OCI-LY1 (cell line): ENCODE results near the gene RPTN.

ENCODE experiments used
- H2AFZ ChIP-seq: fragments of 200-600 bp; sonication (generic), shearing (Covaris generic); 2 replicates; pipeline ENCODE4 v1.6.0; 2014; ENCODE audit warnings: antibody characterized with exemption, mild to moderate bottlenecking, low read length
- H3F3A ChIP-seq: fragments of 200-600 bp; sonication (generic), shearing (Covaris generic); 2 replicates; pipeline ENCODE4 v1.6.0; 2014; ENCODE audit warnings: mild to moderate bottlenecking, antibody characterized with exemption, low read length, moderate library complexity; ENCODE audit not compliant: insufficient read depth
- H3K27ac ChIP-seq: fragments of 200-600 bp; sonication (generic); 2 replicates; pipeline ENCODE4 v1.5.1; 2014; ENCODE audit warnings: low read length, mixed run types, mild to moderate bottlenecking, low read depth; ENCODE audit not compliant: poor library complexity, severe bottlenecking
- H3K27me3 ChIP-seq: fragments of 200-600 bp; sonication (generic); 2 replicates; pipeline ENCODE4 v1.6.0; 2014; ENCODE audit warnings: antibody characterized with exemption, mild to moderate bottlenecking, low read length, moderate library complexity; ENCODE audit not compliant: insufficient read depth
- H3K36me3 ChIP-seq: fragments of 200-600 bp; sonication (generic); 2 replicates; pipeline ENCODE4 v1.6.1; 2014; ENCODE audit warnings: mild to moderate bottlenecking, antibody characterized with exemption, low read length, moderate library complexity, mixed read lengths; ENCODE audit not compliant: insufficient read depth
- H3K4me1 ChIP-seq: fragments of 200-600 bp; sonication (generic); 2 replicates; pipeline ENCODE4 v1.5.1; 2014; ENCODE audit warnings: mild to moderate bottlenecking, low read length, moderate library complexity; ENCODE audit not compliant: insufficient read depth, severe bottlenecking
- H3K4me2 ChIP-seq: fragments of 200-600 bp; sonication (generic), shearing (Covaris generic); 2 replicates; pipeline ENCODE4 v1.6.1; 2014; ENCODE audit warnings: low read length
- H3K4me3 ChIP-seq: fragments of 200-600 bp; sonication (generic); 2 replicates; pipeline ENCODE4 v1.5.1; 2014; ENCODE audit warnings: low read length, low read depth, mild to moderate bottlenecking, mixed read lengths; ENCODE audit not compliant: poor library complexity, severe bottlenecking
- H3K79me2 ChIP-seq: fragments of 200-600 bp; shearing (Covaris generic); 2 replicates; pipeline ENCODE4 v1.6.1; 2016; ENCODE audit warnings: mixed run types, low read length, mixed read lengths; ENCODE audit not compliant: insufficient read depth
- H3K9ac ChIP-seq: fragments of 200-600 bp; sonication (generic), shearing (Covaris generic); 2 replicates; pipeline ENCODE4 v1.6.1; 2014; ENCODE audit warnings: mild to moderate bottlenecking, low read length, mixed read lengths
- H3K9me2 ChIP-seq: fragments of 200-600 bp; sonication (generic), shearing (Covaris generic); 2 replicates; pipeline ENCODE4 v1.6.1; 2014; ENCODE audit warnings: low read depth, mild to moderate bottlenecking, low read length, mixed read lengths
- H3K9me3 ChIP-seq: fragments of 200-600 bp; shearing (Covaris generic); 2 replicates; pipeline ENCODE4 v1.6.1; 2014; ENCODE audit warnings: low read length, mixed read lengths
- H4K20me1 ChIP-seq: fragments of 200-600 bp; sonication (generic), shearing (Covaris generic); 2 replicates; pipeline ENCODE4 v1.6.0; 2016; ENCODE audit warnings: mild to moderate bottlenecking, low read length; ENCODE audit not compliant: insufficient read depth
- EZH2 ChIP-seq: fragments of 200-600 bp; sonication (generic), shearing (Covaris generic); IDR thresholded peaks from 2 replicates; pipeline ENCODE4 v1.8.0; 2017; ENCODE audit warnings: borderline replicate concordance, mixed run types, mild to moderate bottlenecking, antibody characterized with exemption, low read length, moderate library complexity, mixed read lengths
- TF ChIP-seq, protein P1 (sequence below): fragments of 200-600 bp; sonication (generic), shearing (Covaris generic); IDR thresholded peaks from 2 replicates; pipeline ENCODE4 v1.5.1; 2017; ENCODE audit warnings: mild to moderate bottlenecking, antibody characterized with exemption, low read length, moderate library complexity, mixed read lengths

RPTN gene

DNA sequence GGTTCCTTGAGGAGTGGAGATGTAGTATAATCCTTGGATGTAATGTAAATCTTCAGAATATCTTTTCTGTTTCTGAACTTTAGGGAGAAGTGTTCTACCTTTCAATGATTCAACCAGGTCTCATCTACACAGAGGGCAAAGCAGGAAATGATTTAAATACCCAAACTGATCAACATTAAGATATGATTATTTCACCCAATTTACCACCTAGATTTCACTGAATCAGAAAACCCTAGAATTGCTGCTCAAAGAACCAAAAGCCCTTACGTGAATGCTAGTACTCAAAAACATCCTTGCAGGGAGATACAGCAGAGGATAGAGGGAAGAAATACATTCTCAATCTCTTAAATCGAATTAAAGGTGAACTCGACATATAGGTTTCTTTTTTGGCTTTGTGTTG lies 5.0 kb downstream of the RPTN start:
- Histone ChIP-seq H4K20me1 (no peaks in the 10 kb centered on the region), H3K36me3 (no peaks in the 10 kb centered on the region), H3K9me3 (0 out of 2 replicates have a peak, but pooled peaks cover 2% of the 10 kb centered on the region), H3K9ac (no peak overlapping the region), H3K27ac (no peak overlapping the region), H3F3A (no peaks in the 10 kb centered on the region), H3K4me2 (no peak overlapping the region), H3K9me2 (no peaks in the 10 kb centered on the region), H3K27me3 (no peaks in the 10 kb centered on the region), H3K4me1 (no peaks in the 10 kb centered on the region), H3K79me2 (no peaks in the 10 kb centered on the region), H2AFZ (no peak overlapping the region), H3K4me3 (no peak overlapping the region)
- no peak for TF ChIP-seq EZH2

DNA sequence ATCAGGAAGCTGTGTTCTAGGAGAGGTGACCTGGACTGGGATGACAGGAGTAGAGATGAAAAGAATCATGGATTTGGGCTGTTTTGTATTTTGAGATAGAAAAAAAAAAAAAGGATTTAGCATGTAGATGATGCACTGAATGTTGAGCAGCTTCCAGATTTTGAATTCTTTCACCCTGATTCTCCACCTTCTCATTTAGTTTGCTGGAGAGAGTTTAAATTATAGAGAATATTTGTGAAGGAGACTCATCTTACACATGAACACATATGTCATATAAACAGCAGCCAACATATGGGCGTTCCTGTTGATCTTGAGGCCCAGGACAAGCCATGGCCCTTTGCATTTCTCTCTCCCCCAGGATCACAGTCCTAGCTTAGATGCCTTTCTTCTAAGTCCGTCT lies 7.4 kb downstream of the RPTN start:
- TF ChIP-seq EZH2: no peak
- TF ChIP-seq, protein P1, sequence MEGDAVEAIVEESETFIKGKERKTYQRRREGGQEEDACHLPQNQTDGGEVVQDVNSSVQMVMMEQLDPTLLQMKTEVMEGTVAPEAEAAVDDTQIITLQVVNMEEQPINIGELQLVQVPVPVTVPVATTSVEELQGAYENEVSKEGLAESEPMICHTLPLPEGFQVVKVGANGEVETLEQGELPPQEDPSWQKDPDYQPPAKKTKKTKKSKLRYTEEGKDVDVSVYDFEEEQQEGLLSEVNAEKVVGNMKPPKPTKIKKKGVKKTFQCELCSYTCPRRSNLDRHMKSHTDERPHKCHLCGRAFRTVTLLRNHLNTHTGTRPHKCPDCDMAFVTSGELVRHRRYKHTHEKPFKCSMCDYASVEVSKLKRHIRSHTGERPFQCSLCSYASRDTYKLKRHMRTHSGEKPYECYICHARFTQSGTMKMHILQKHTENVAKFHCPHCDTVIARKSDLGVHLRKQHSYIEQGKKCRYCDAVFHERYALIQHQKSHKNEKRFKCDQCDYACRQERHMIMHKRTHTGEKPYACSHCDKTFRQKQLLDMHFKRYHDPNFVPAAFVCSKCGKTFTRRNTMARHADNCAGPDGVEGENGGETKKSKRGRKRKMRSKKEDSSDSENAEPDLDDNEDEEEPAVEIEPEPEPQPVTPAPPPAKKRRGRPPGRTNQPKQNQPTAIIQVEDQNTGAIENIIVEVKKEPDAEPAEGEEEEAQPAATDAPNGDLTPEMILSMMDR: no peak
- Histone ChIP-seq H3K4me3 (no peak overlapping the region), H3K9me3 (0 out of 2 replicates have a peak, but pooled peaks cover 5% of the 10 kb centered on the region), H3K4me1 (no peaks in the 10 kb centered on the region), H3F3A (no peaks in the 10 kb centered on the region), H3K9me2 (no peaks in the 10 kb centered on the region), H3K27ac (no peak overlapping the region), H3K36me3 (no peaks in the 10 kb centered on the region), H2AFZ (no peak overlapping the region), H3K9ac (no peak overlapping the region), H3K79me2 (no peaks in the 10 kb centered on the region), H4K20me1 (no peaks in the 10 kb centered on the region), H3K4me2 (no peak overlapping the region), H3K27me3 (no peaks in the 10 kb centered on the region)

DNA sequence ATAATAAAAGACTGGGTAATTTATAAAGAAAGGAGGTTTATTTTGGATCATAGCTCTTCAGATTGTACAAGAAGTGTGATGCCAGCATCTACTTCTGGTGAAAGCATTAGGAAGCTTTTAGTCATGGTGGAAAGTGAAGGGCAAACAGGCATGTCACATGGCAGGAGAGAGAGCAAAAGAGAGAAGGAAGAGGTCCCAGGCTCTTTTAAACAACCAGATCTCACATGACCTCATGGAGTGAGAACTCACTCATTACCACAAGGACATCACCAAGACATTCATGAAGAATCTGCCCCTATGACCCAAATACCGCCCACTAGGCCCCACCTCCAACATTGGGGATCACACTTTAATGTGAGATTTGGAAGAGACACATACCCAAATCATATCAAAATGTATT lies 10.0 kb downstream of the RPTN start:
- no peaks in the 10 kb centered on the region for H4K20me1 ChIP-seq
- no peaks in the 10 kb centered on the region for H3K9me2 ChIP-seq
- H3K27ac ChIP-seq: no peak overlapping the region
- no peak for TF ChIP-seq EZH2
- TF ChIP-seq, protein P1: no peak
- no peaks in the 10 kb centered on the region for H3F3A ChIP-seq
- H3K36me3 ChIP-seq: no peaks in the 10 kb centered on the region
- no peak overlapping the region for H3K4me2 ChIP-seq
- H3K9me3 ChIP-seq: 0 out of 2 replicates have a peak, but pooled peaks cover 5% of the 10 kb centered on the region
- H3K4me3 ChIP-seq: no peak overlapping the region
- no peaks in the 10 kb centered on the region for H3K79me2 ChIP-seq
- no peaks in the 10 kb centered on the region for H3K27me3 ChIP-seq
- no peak overlapping the region for H2AFZ ChIP-seq
- H3K9ac ChIP-seq: no peak overlapping the region
- no peaks in the 10 kb centered on the region for H3K4me1 ChIP-seq

DNA sequence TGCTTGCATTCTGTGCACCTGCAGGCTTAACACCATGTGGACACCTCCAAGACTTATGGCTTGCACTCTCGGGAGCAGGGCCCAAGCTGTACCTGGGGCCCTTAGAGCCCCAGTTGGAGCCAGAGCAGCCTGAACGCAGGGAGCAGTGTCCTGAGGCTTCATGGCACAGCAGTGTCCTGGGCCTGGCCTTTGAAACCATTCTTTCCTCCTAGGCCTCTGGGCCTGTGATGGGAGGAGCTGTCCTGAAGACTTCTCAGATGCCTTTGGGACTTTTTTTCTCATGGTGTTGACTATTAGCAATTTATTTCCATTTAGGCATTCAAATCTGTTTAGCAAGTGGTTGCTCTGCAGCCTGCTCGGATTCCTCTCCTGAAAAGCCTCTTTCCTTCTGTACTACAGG lies 11.0 kb downstream of the RPTN start:
- no peaks in the 10 kb centered on the region for H3K27me3 ChIP-seq
- H3K27ac ChIP-seq: no peak overlapping the region
- no peaks in the 10 kb centered on the region for H3K9me2 ChIP-seq
- H3K36me3 ChIP-seq: no peaks in the 10 kb centered on the region
- H3K79me2 ChIP-seq: no peaks in the 10 kb centered on the region
- no peak overlapping the region for H3K9ac ChIP-seq
- TF ChIP-seq EZH2: no peak
- TF ChIP-seq, protein P1: no peak
- H3K4me3 ChIP-seq: no peak overlapping the region
- H3F3A ChIP-seq: no peaks in the 10 kb centered on the region
- H4K20me1 ChIP-seq: no peaks in the 10 kb centered on the region
- no peak overlapping the region for H2AFZ ChIP-seq
- H3K9me3 ChIP-seq: 0 out of 2 replicates have a peak, but pooled peaks cover 5% of the 10 kb centered on the region
- no peak overlapping the region for H3K4me2 ChIP-seq
- H3K4me1 ChIP-seq: no peaks in the 10 kb centered on the region
